ENCODE measurements around the gene GALNT11.

Gene GALNT11

GRCh38 chr7:152121432-152121831 lies 96.0 kb downstream of the GALNT11 start:
- no peak for DNase-seq

GRCh38 chr7:152122540-152122939 lies 97.1 kb downstream of the GALNT11 start:
- no peak for DNase-seq

GRCh38 chr7:152126741-152127140 lies 101.3 kb downstream of the GALNT11 start:
- DNase-seq = no peak

GRCh38 chr7:152127229-152127628 lies 101.8 kb downstream of the GALNT11 start:
- no peak for DNase-seq

- DNase-seq = no peak
These were observed 102.8 kb downstream of the GALNT11 start for GRCh38 chr7:152128252-152128651.

GRCh38 chr7:152128741-152129461 lies 103.4 kb downstream of the GALNT11 start:
- DNase-seq = no peak

- no peak for DNase-seq
These were observed 104.2 kb downstream of the GALNT11 start for GRCh38 chr7:152129682-152130081.

GRCh38 chr7:152130658-152131590 lies 105.5 kb downstream of the GALNT11 start:
- DNase-seq = no peak

GRCh38 chr7:152131981-152132494 lies 106.6 kb downstream of the GALNT11 start:
- DNase-seq = no peak

GRCh38 chr7:152132812-152133211 lies 107.3 kb downstream of the GALNT11 start:
- no peak for DNase-seq

GRCh38 chr7:152133804-152134203 lies 108.3 kb downstream of the GALNT11 start:
- DNase-seq = no peak

GRCh38 chr7:152136686-152137085 lies 111.2 kb downstream of the GALNT11 start:
- DNase-seq = no peak

- no peak for DNase-seq
These were observed 112.1 kb downstream of the GALNT11 start for GRCh38 chr7:152137476-152138025.

GRCh38 chr7:152140067-152140466 lies 114.6 kb downstream of the GALNT11 start:
- no peak for DNase-seq

GRCh38 chr7:152140560-152140959 lies 115.1 kb downstream of the GALNT11 start:
- DNase-seq = no peak

- no peak for DNase-seq
These were observed 117.6 kb downstream of the GALNT11 start for GRCh38 chr7:152142976-152143595.

- DNase-seq = no peak
These were observed 119.2 kb downstream of the GALNT11 start for GRCh38 chr7:152144557-152145245.

- DNase-seq = peak in 1 of 2 experiments; percentile 42
These were observed 120.5 kb downstream of the GALNT11 start for GRCh38 chr7:152145853-152146466.

- no peak for DNase-seq
These were observed 123.2 kb downstream of the GALNT11 start for GRCh38 chr7:152148706-152149105.

GRCh38 chr7:152149363-152149762 lies 123.9 kb downstream of the GALNT11 start:
- DNase-seq = no peak

GRCh38 chr7:152152267-152152666 lies 126.8 kb downstream of the GALNT11 start:
- DNase-seq = no peak

All from activated T-cell treated with anti-CD3 and anti-CD28 coated beads, Interleukin-2, amount 50 U/mL, for 48 hours (primary cell).